K562 (cell line): ENCODE results near the gene CALML3. TPM values are rescaled to one million over a fixed set of nuclear protein-coding genes. Genes with fewer than 3 reads are reported as not detected.

Experiments used
- ATAC-seq: fragments of 200-7000 bp; cut with Tn5 transposase; 3 replicates; pipeline ENCODE4 v1.9.1; 2020; ENCODE audit warnings: moderate library complexity
- BruUV-seq: library from RNA; stranded (reverse); fragments of 400-500 nt; replicated peaks from 2 replicates; lab custom pipeline; 2021; lab: Mats Ljungman, UMichigan
- CTCF ChIA-PET: fragments of 300-600 bp; formaldehyde crosslinking; extraction: SDS; loops from one replicate; lab custom pipeline; 2021; ENCODE audit warnings: low intra/inter-chr PET ratio; lab: Yijun Ruan, JAX
- POLR2A ChIA-PET: fragments of 300-600, 350-650 bp; sonication (Branson Sonifier 250); formaldehyde crosslinking; extraction: SDS; loops from one replicate; lab custom pipeline; 2021; ENCODE audit warnings: antibody characterized with exemption, inconsistent platforms; lab: Yijun Ruan, JAX
- DNase-seq, 4 experiments: peaks; one replicate each; pipeline versions ENCODE4 v3.0.0 to v3.0.0-alpha.2; 2011 to 2018; ENCODE audit warnings: low spot score in 3 of 4, mixed read lengths in 3 of 4; ENCODE audit errors: extremely low read depth in 1 of 4
- FAIRE-seq: peaks from 2 replicates; lab custom pipeline; 2011; peaks lifted over from hg19 to GRCh38; lab: Jason Lieb, UNC
- H2AFZ ChIP-seq: 2 replicates; pipeline ENCODE4 v1.6.0; 2011; ENCODE audit warnings: low read depth, low read length, control low read depth, inconsistent platforms
- H3K27ac ChIP-seq: fragments of 200-600 bp; 3 replicates; pipeline ENCODE4 v1.8.0; 2011; ENCODE audit warnings: low read depth, mild to moderate bottlenecking, control low read depth, inconsistent platforms, low read length, moderate library complexity, mixed read lengths; ENCODE audit errors: extremely low read depth
- H3K27me3 ChIP-seq, 2 experiments: fragments of 300-600 bp in 1 of 2; 2 replicates in 1 of 2; 3 replicates in 1 of 2; pipeline versions ENCODE4 v1.6.0 to v1.8.0; 2011; ENCODE audit warnings: inconsistent platforms in 2 of 2, low read length in 2 of 2, mild to moderate bottlenecking in 1 of 2, mixed read lengths in 1 of 2, moderate library complexity in 1 of 2; ENCODE audit not compliant: control insufficient read depth in 2 of 2, insufficient read depth in 2 of 2
- H3K36me3 ChIP-seq: fragments of 300-600 bp; 3 replicates; pipeline ENCODE4 v1.8.0; 2011; ENCODE audit warnings: mild to moderate bottlenecking, low read length, inconsistent platforms; ENCODE audit not compliant: control insufficient read depth, insufficient read depth
- H3K4me1 ChIP-seq, 2 experiments: fragments of 200-600 bp in 1 of 2; replicated peaks in 1 of 2; 2 replicates in 1 of 2; 3 replicates in 1 of 2; pipeline versions ENCODE4 v1.5.1 to v1.8.0; 2011; ENCODE audit warnings: inconsistent platforms in 2 of 2, low read length in 2 of 2, mild to moderate bottlenecking in 1 of 2, mixed read lengths in 1 of 2, moderate library complexity in 1 of 2; ENCODE audit not compliant: control insufficient read depth in 2 of 2, insufficient read depth in 2 of 2
- H3K4me2 ChIP-seq: 2 replicates; pipeline ENCODE4 v1.6.1; 2011; ENCODE audit warnings: low read length, control low read depth, inconsistent platforms, mixed read lengths; ENCODE audit not compliant: insufficient read depth
- H3K4me3 ChIP-seq: fragments of 200-600 bp; sonication (generic), shearing (Covaris generic); 2 replicates; pipeline ENCODE4 v1.5.1; 2016; ENCODE audit warnings: control low read depth, inconsistent platforms
- H3K79me2 ChIP-seq: fragments of 200-600 bp; 3 replicates; pipeline ENCODE4 v1.8.0; 2011; ENCODE audit warnings: low read length, inconsistent platforms; ENCODE audit not compliant: control insufficient read depth, insufficient read depth
- H3K9ac ChIP-seq, 2 experiments: 2 replicates each; pipeline versions ENCODE4 v1.6.0 to v1.6.1; 2011; ENCODE audit warnings: low read depth in 2 of 2, low read length in 2 of 2, control low read depth in 1 of 2, inconsistent platforms in 1 of 2, mild to moderate bottlenecking in 1 of 2, mixed read lengths in 1 of 2; ENCODE audit not compliant: insufficient read depth in 1 of 2
- H3K9me1 ChIP-seq: one replicate; pipeline ENCODE4 v1.6.0; 2011; ENCODE audit warnings: inconsistent platforms, mild to moderate bottlenecking, low read length, moderate library complexity; ENCODE audit not compliant: control insufficient read depth, insufficient read depth
- H3K9me3 ChIP-seq: replicated peaks from 2 replicates; pipeline ENCODE4 v1.5.1; 2011; ENCODE audit warnings: low read depth, low read length, inconsistent platforms; ENCODE audit not compliant: control insufficient read depth, insufficient read depth
- H4K20me1 ChIP-seq: replicated peaks from 2 replicates; pipeline ENCODE4 v1.6.1; 2011; ENCODE audit warnings: low read length, inconsistent platforms, mixed read lengths; ENCODE audit not compliant: control insufficient read depth, insufficient read depth
- E2F8 ChIP-seq: fragments of 450-650 bp; IDR thresholded peaks from 2 replicates; pipeline ENCODE4 v1.7.1; 2018; ENCODE audit warnings: mild to moderate bottlenecking, low read depth; ENCODE audit not compliant: partially characterized antibody
- ETV1 ChIP-seq: fragments of 450-650 bp; conservative IDR thresholded peaks from 2 replicates; pipeline ENCODE4 v1.6.1; 2016; ENCODE audit warnings: missing genetic modification characterization, control low read depth, low read depth, missing compliant biosample characterization
- GTF2F1 ChIP-seq: IDR thresholded peaks from 2 replicates; pipeline ENCODE4 v1.6.1; 2011; ENCODE audit warnings: low read depth, low read length, improper control_type of control experiment
- NRF1 ChIP-seq, 2 experiments: fragments of 450-650 bp; IDR thresholded peaks in 1 of 2; conservative IDR thresholded peaks in 1 of 2; 2 replicates each; pipeline ENCODE4 v1.6.1; 2014; ENCODE audit warnings: mild to moderate bottlenecking in 2 of 2
- PML ChIP-seq: IDR thresholded peaks from 2 replicates; pipeline ENCODE4 v1.6.1; 2012; ENCODE audit warnings: low read length, inconsistent platforms
- POLR3G ChIP-seq: IDR thresholded peaks from 2 replicates; pipeline ENCODE4 v1.6.1; 2011; ENCODE audit not compliant: insufficient read length, insufficient replicate concordance; ENCODE audit errors: extremely low read depth
- RBM14 ChIP-seq: fragments of 200-400 bp; formaldehyde crosslinking; IDR thresholded peaks from 2 replicates; pipeline ENCODE4 v1.6.1; 2018; ENCODE audit warnings: low read depth, mild to moderate bottlenecking, low read length, moderate library complexity, borderline replicate concordance; ENCODE audit not compliant: insufficient read depth
- TEAD2 ChIP-seq: fragments of 450-650 bp; IDR thresholded peaks from 2 replicates; pipeline ENCODE4 v1.6.1; 2016; ENCODE audit warnings: missing genetic modification characterization, control low read depth, missing compliant biosample characterization
- ZNF584 ChIP-seq: fragments of 200-800 bp; sonication (Bioruptor generic); IDR thresholded peaks from 2 replicates; pipeline ENCODE4 v1.6.1; 2016; ENCODE audit warnings: low read depth, mild to moderate bottlenecking, missing genetic modification characterization, missing compliant biosample characterization
- ZNF764 ChIP-seq: fragments of 250-450 bp; sonication (Bioruptor Pico); IDR thresholded peaks from 2 replicates; pipeline ENCODE4 v1.4.0; 2020; ENCODE audit warnings: low read depth, mild to moderate bottlenecking, moderate library complexity
- WGBS: fragments of 100-300 bp; shearing (Covaris generic); methylation state at CpG from one replicate; pipeline ENCODE4 v1.1.6; 2016; ENCODE audit warnings: low coverage, mixed read lengths; ENCODE audit not compliant: insufficient coverage; ENCODE audit errors: missing lambda C conversion rate; 5-methylcytosine and 5-hydroxymethylcytosine counted together
- in situ Hi-C: fragments of 300-500 bp; cut with MboI; formaldehyde crosslinking; loops from 4 replicates; pipeline ENCODE4 v1.15.0; 2018; ENCODE audit warnings: inconsistent platforms, mixed read lengths
- intact Hi-C: fragments of 100-400 bp; cut with micrococcal nuclease; formaldehyde crosslinking; loops from 2 replicates; pipeline ENCODE4 v1.14.2; 2022
- polyA plus RNA-seq, 8 experiments: library from polyadenylated mRNA; depleted of rRNA in 4 of 8; stranded (reverse) in 5 of 8; unstranded in 3 of 8; fragments of >200 nt; fragmentation: Nextera tagmentation in 2 of 8; fragmentation: Illumina TruSeq in 1 of 8; extraction: Ambion mirVana in 2 of 8; extraction: Trizol in 1 of 8; gene quantifications; 2 replicates each; pipeline versions ENCODE4 v1.2.1 to v1.2.3, GENCODE V29; 2011 to 2014; ENCODE audit warnings: inconsistent platforms in 1 of 8, missing spikeins in 1 of 8
- total RNA-seq, 7 experiments: library from RNA; depleted of rRNA in 6 of 7; stranded (reverse); fragments of >200 nt in 6 of 7; fragmentation: Illumina TruSeq in 2 of 7; extraction: Trizol in 2 of 7; gene quantifications; 2 replicates each; pipeline versions ENCODE4 v1.2.1 to v1.2.3, GENCODE V29; 2011 to 2021; ENCODE audit warnings: low replicate concordance in 1 of 7
- TF ChIP-seq, protein P1 (sequence below), 2 experiments: fragments of 450-650 bp; IDR thresholded peaks; 2 replicates each; pipeline ENCODE4 v1.6.1; 2016
- TF ChIP-seq, protein P2 (sequence below): fragments of 250-450 bp; sonication (Bioruptor Pico); IDR thresholded peaks from 2 replicates; pipeline ENCODE4 v1.8.0; 2021; ENCODE audit warnings: moderate library complexity, mild to moderate bottlenecking, inconsistent platforms

Gene CALML3
- total and polyA plus RNA-seq, 9 of the 15 experiments (the other 6 are each of a cell fraction or from before 2014, with no cell fraction given) = not detected

DNA sequence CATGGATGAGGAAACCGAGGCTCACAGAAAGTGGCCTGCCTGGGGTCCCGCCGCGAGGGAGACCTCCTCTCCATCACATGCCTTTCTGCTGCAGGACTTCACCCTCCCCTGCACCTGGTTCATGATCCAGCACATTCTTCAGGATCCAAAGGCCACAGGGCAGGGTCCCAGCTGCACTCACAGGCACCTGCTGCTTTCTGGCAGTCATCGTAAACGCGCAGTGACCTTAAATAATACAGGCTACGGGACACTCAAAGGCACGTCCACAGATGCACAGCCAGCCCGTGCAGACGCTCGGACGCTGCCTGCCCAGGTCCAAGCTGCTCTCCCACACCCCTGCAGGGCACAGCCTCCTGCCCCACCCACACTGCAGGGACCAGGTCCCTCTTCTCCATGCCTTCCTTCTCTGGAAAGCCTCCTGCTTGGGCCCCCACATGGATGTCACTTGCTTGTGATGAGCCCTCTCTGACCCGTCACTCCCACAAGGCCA, 49.9 kb downstream of the CALML3 start:
- Histone ChIP-seq H3K9me3 (no peaks in the 10 kb centered on the region), H3K4me2 (no peak overlapping the region), H3K27ac (no peak overlapping the region), H2AFZ (no peak overlapping the region), H4K20me1 (no peaks in the 10 kb centered on the region), H3K4me1 (peaks cover 3 to 31% of the 10 kb centered on the region in 2 experiments; a peak in 3 of 5 replicates), H3K9ac (peak overlapping the region in 1 of 2 experiments; percentile 77; a peak in 1 of 4 replicates), H3K9me1 (no peaks in the 10 kb centered on the region), H3K27me3 (no peaks in the 10 kb centered on the region), H3K36me3 (no peaks in the 10 kb centered on the region), H3K79me2 (no peaks in the 10 kb centered on the region), H3K4me3 (no peak overlapping the region)
- intact Hi-C loops (no loop called here), in situ Hi-C loops (no loop called here)
- no TSS peak for BruUV-seq
- POLR2A ChIA-PET = no interaction called here
- CTCF ChIA-PET = no interaction called here
- FAIRE-seq (no peak), ATAC-seq (peak; percentile 29), DNase-seq (no peak)
- 61% methylated on average over 14 of the region's 14 CpGs for WGBS
- TF ChIP-seq ZNF764 (no peak), POLR3G (no peak), PML (no peak), TEAD2 (tag) (no peak), E2F8 (no peak), GTF2F1 (no peak), RBM14 (no peak), NRF1 (conservative IDR thresholded peaks at IDR 0.05 in 1 of 2, IDR thresholded peaks at IDR 0.05 in 1 of 2) (no peak), ZNF584 (CRISPR knock-in tag) (no peak), ETV1 (tag) (no peak)
- TF ChIP-seq, protein P1, sequence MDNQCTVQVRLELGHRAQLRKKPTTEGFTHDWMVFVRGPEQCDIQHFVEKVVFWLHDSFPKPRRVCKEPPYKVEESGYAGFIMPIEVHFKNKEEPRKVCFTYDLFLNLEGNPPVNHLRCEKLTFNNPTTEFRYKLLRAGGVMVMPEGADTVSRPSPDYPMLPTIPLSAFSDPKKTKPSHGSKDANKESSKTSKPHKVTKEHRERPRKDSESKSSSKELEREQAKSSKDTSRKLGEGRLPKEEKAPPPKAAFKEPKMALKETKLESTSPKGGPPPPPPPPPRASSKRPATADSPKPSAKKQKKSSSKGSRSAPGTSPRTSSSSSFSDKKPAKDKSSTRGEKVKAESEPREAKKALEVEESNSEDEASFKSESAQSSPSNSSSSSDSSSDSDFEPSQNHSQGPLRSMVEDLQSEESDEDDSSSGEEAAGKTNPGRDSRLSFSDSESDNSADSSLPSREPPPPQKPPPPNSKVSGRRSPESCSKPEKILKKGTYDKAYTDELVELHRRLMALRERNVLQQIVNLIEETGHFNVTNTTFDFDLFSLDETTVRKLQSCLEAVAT (IDR thresholded peaks at IDR 0.05) = no peak
- TF ChIP-seq, protein P2, sequence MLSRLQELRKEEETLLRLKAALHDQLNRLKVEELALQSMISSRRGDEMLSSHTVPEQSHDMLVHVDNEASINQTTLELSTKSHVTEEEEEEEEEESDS (CRISPR knock-in tag) = no peak
